Fibroblast of lung (primary cell): Measurements from ENCODE around the gene PPIP5K1.

Experiments
- EZH2 ChIP-seq: IDR thresholded peaks from 2 replicates; pipeline ENCODE4 v1.5.1; 2012; ENCODE audit warnings: low read length, control low read depth, mild to moderate bottlenecking; ENCODE audit errors: missing control alignments
- TF ChIP-seq, protein P1 (sequence below), 2 donors: IDR thresholded peaks in 1 of 2; conservative IDR thresholded peaks in 1 of 2; 1 replicate in 1 of 2; 2 replicates in 1 of 2; pipeline ENCODE4 v1.5.1; 2011 to 2012; ENCODE audit warnings: low read length in 2 of 2, control low read depth in 1 of 2, inconsistent platforms in 1 of 2, low read depth in 1 of 2, mild to moderate bottlenecking in 1 of 2

DNA sequence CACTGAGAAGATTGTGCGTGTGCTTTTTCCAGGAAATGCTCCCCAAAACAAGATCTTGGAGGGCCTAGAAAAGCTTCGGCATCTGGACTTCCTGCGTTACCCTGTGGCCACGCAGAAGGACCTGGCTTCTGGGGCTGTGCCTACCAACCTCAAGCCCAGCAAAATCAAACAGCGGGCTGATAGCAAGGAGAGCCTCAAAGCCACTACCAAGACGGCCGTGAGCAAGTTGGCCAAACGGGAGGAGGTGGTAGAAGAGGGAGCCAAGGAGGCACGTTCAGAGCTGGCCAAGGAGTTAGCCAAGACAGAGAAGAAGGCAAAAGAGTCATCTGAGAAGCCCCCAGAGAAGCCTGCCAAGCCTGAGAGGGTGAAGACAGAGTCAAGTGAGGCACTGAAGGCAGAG, 67.8 kb downstream of the PPIP5K1 start:
- no peak for TF ChIP-seq EZH2
- TF ChIP-seq, protein P1, sequence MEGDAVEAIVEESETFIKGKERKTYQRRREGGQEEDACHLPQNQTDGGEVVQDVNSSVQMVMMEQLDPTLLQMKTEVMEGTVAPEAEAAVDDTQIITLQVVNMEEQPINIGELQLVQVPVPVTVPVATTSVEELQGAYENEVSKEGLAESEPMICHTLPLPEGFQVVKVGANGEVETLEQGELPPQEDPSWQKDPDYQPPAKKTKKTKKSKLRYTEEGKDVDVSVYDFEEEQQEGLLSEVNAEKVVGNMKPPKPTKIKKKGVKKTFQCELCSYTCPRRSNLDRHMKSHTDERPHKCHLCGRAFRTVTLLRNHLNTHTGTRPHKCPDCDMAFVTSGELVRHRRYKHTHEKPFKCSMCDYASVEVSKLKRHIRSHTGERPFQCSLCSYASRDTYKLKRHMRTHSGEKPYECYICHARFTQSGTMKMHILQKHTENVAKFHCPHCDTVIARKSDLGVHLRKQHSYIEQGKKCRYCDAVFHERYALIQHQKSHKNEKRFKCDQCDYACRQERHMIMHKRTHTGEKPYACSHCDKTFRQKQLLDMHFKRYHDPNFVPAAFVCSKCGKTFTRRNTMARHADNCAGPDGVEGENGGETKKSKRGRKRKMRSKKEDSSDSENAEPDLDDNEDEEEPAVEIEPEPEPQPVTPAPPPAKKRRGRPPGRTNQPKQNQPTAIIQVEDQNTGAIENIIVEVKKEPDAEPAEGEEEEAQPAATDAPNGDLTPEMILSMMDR (conservative IDR thresholded peaks at IDR 0.05 in 1 of 2, IDR thresholded peaks at IDR 0.05 in 1 of 2; ENCODE audit: low read depth in 1 of 2, low read length in 2 of 2): no peak
